Bronchial epithelial cell (primary cell): ENCODE measurements around the gene MLLT1. TPM values are rescaled to one million over a fixed set of nuclear protein-coding genes. Genes with fewer than 3 reads are reported as not detected.

ENCODE experiments used
- DNase-seq: peaks from one replicate; pipeline ENCODE4 v3.0.0-alpha.2; 2010; ENCODE audit warnings: low read depth
- FAIRE-seq: peaks from 2 replicates; lab custom pipeline; 2011; peaks lifted over from hg19 to GRCh38; lab: Jason Lieb, UNC
- H3K27me3 ChIP-seq: 2 replicates; pipeline ENCODE4 v1.5.1; 2011; ENCODE audit warnings: low read length; ENCODE audit not compliant: control insufficient read depth, insufficient read depth
- H3K36me3 ChIP-seq: 2 replicates; pipeline ENCODE4 v1.5.1; 2011; ENCODE audit warnings: low read length; ENCODE audit not compliant: control insufficient read depth, insufficient read depth
- H3K4me3 ChIP-seq: 2 replicates; pipeline ENCODE4 v1.5.1; 2011; ENCODE audit warnings: mild to moderate bottlenecking, low read depth, low read length, control low read depth
- CTCF ChIP-seq: IDR thresholded peaks from 2 replicates; pipeline ENCODE4 v1.5.1; 2011; ENCODE audit warnings: mild to moderate bottlenecking, moderate library complexity, low read length, control low read depth, inconsistent platforms; ENCODE audit not compliant: insufficient read depth, severe bottlenecking
- total RNA-seq: library from RNA; depleted of rRNA; stranded (reverse); fragments of >200 nt; gene quantifications from 2 replicates; pipeline ENCODE4 v1.2.1, GENCODE V29; 2014

Gene MLLT1
- total RNA-seq, 1 donor from 2014 or later, result 2.6 TPM

- TF ChIP-seq CTCF, result no peak
- H3K27me3 ChIP-seq, result no peaks in the 10 kb centered on the region
- no peak for FAIRE-seq
- H3K4me3 ChIP-seq, result no peak overlapping the region
- no peak for DNase-seq
- H3K36me3 ChIP-seq, result no peaks in the 10 kb centered on the region
These were observed 112.7 kb downstream of the MLLT1 start for GRCh38 chr19:6167115-6167514.

GRCh38 chr19:6164906-6165531 is 114.8 kb downstream of the MLLT1 start:
- Histone ChIP-seq H3K4me3 (no peak overlapping the region), H3K36me3 (no peaks in the 10 kb centered on the region), H3K27me3 (no peaks in the 10 kb centered on the region)
- no peak for FAIRE-seq
- TF ChIP-seq CTCF, result no peak
- peak; percentile 26 for DNase-seq

GRCh38 chr19:6161271-6161850 is 118.4 kb downstream of the MLLT1 start:
- H3K4me3 ChIP-seq, result no peak overlapping the region
- no peak for TF ChIP-seq CTCF
- H3K36me3 ChIP-seq, result no peaks in the 10 kb centered on the region
- FAIRE-seq, result no peak
- DNase-seq, result peak; percentile 33
- no peaks in the 10 kb centered on the region for H3K27me3 ChIP-seq

Other genes starting within 250 kb of the MLLT1 start
- gene RFX2, start 169.5 kb downstream of the MLLT1 start, total RNA-seq, result 2.4 and 5.6 TPM in 2 replicates
- not detected in 2 replicates for gene ACSBG2, start 144.3 kb downstream of the MLLT1 start, total RNA-seq
- gene ACER1, start 53.6 kb upstream of the MLLT1 start, total RNA-seq, result not detected in 2 replicates
- 43.1 and 49.8 TPM in 2 replicates for gene CLPP, start 81.6 kb upstream of the MLLT1 start, total RNA-seq
- 22.0 and 23.7 TPM in 2 replicates for gene ALKBH7, start 92.8 kb upstream of the MLLT1 start, total RNA-seq
- gene PSPN, start 96.0 kb upstream of the MLLT1 start, total RNA-seq, result 0.26 and 0.51 TPM in 2 replicates
- 52.7 and 63.6 TPM in 2 replicates for gene GTF2F1, start 113.2 kb upstream of the MLLT1 start, total RNA-seq
- gene KHSRP, start 144.8 kb upstream of the MLLT1 start, total RNA-seq, result 55.8 and 85.6 TPM in 2 replicates
- not detected in 2 replicates for gene SLC25A41, start 153.8 kb upstream of the MLLT1 start, total RNA-seq
- 18.1 and 36.9 TPM in 2 replicates for gene SLC25A23, start 179.8 kb upstream of the MLLT1 start, total RNA-seq
- gene CRB3, start 184.3 kb upstream of the MLLT1 start, total RNA-seq, result 49.5 and 90.9 TPM in 2 replicates
- under 0.01 TPM in 1 of 2 replicates, not detected in the other for gene DENND1C, start 201.8 kb upstream of the MLLT1 start, total RNA-seq
- not detected in 2 replicates for gene TUBB4A, start 222.3 kb upstream of the MLLT1 start, total RNA-seq